GM12892 (cell line): ENCODE data around the gene DHRS3.

Source experiments
- POLR2A ChIP-seq: IDR thresholded peaks from 2 replicates; pipeline ENCODE4 v1.6.1; 2011; ENCODE audit warnings: low read depth, low read length, control low read depth
- POLR2AphosphoS5 ChIP-seq: IDR thresholded peaks from 2 replicates; pipeline ENCODE4 v1.6.1; 2011; ENCODE audit warnings: low read depth, low read length, control low read depth
- TAF1 ChIP-seq: IDR thresholded peaks from 2 replicates; pipeline ENCODE4 v1.6.1; 2011; ENCODE audit warnings: low read depth, mild to moderate bottlenecking, control low read depth, low read length, borderline replicate concordance

DNA sequence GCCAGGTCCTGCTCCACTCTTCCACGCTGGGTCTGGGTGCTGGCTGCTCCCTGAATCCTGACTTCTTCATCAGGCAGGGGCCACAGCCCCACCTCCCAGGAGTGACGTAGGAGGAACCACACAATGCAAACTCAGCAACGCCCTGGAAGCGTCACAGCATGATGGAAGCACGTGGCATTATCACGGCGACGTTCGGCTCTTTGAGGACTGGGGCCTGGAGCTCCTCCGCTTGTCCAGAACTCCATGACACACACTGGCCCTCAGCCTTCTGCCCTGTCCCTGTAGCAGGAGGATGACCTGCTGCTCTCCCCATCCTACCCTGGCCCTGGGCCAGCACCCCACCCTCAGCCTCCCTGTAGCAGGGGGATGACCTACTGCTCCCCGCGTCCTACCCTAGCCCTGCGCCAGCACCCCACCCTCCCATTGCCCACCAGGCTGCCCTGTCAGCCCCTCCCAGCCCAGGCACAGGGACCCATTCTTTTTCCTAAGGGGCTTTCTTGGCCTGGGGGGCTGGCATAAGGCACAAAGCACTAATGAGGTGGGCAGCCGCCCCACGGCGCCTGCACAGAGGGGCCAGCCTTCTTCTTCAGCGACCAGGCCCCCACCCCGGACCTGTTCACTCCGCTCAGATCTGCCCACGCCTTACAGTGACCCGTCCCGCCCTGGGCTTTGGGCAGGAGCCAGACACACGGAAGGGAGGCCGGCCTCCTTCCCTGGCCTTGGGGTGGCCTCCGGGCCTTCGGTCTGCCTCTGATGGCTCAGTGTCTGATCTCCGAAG is 65.7 kb downstream of the DHRS3 start:
- TF ChIP-seq POLR2A = no peak
- no peak for TF ChIP-seq POLR2AphosphoS5
- no peak for TF ChIP-seq TAF1
